Breast epithelium (tissue), 4 donors: ENCODE results near the gene HTR6. TPM values are rescaled to one million over a fixed set of nuclear protein-coding genes. Genes with fewer than 3 reads are reported as not detected.

Experiments used
- DNase-seq, 2 donors: peaks; one replicate each; pipeline ENCODE4 v3.0.0-alpha.2; 2019; ENCODE audit warnings: low spot score in 2 of 2
- H3K27ac ChIP-seq, 2 donors: fragments of 200-600 bp; sonication (generic) in 1 of 2; one replicate each; pipeline ENCODE4 v1.5.1; 2016 to 2019; ENCODE audit warnings: mild to moderate bottlenecking in 1 of 2
- H3K27me3 ChIP-seq, 2 donors: fragments of 200-600 bp; sonication (generic) in 1 of 2; one replicate each; pipeline versions ENCODE4 v1.5.1 to v1.6.0; 2017 to 2019; ENCODE audit warnings: control low read depth in 1 of 2, mild to moderate bottlenecking in 1 of 2
- H3K36me3 ChIP-seq: fragments of 200-600 bp; one replicate; pipeline ENCODE4 v1.5.1; 2019
- H3K4me1 ChIP-seq, 2 donors: fragments of 200-600 bp; sonication (generic); one replicate each; pipeline ENCODE4 v1.5.1; 2016 to 2019; ENCODE audit warnings: control low read depth in 1 of 2
- H3K4me3 ChIP-seq, 3 donors: fragments of 200-600 bp; sonication (generic); 1 replicate in 2 of 3; 2 replicates in 1 of 3; pipeline ENCODE4 v1.5.1; 2016 to 2019; ENCODE audit warnings: mild to moderate bottlenecking in 3 of 3, moderate library complexity in 2 of 3
- H3K9me3 ChIP-seq, 2 donors: fragments of 200-600 bp; sonication (generic) in 1 of 2; one replicate each; pipeline ENCODE4 v1.5.1; 2016 to 2019; ENCODE audit warnings: control low read depth in 1 of 2
- POLR2A ChIP-seq: fragments of 450-650 bp; IDR thresholded peaks from one replicate; pipeline ENCODE4 v1.6.1; 2016; ENCODE audit warnings: antibody characterized with exemption, mild to moderate bottlenecking, moderate library complexity
- POLR2AphosphoS5 ChIP-seq, 3 donors: sonication (generic); formaldehyde crosslinking; IDR thresholded peaks; one replicate each; pipeline ENCODE4 v1.6.1; 2017; ENCODE audit warnings: antibody characterized with exemption in 3 of 3
- intact Hi-C: fragments of 100-400 bp; cut with DNase I; formaldehyde crosslinking; loops from one replicate; pipeline ENCODE4 v1.15.1; 2023; ENCODE audit warnings: low total_unique reads
- total RNA-seq, 3 donors: library from RNA; depleted of rRNA; stranded (reverse); fragments of >200 nt; gene quantifications; one replicate each; pipeline ENCODE4 v1.1.0, GENCODE V29; 2016
- TF ChIP-seq, protein P1 (sequence below), 3 donors: fragments of 450-650 bp; IDR thresholded peaks; one replicate each; pipeline ENCODE4 v1.5.1; 2016 to 2017; ENCODE audit warnings: antibody characterized with exemption in 3 of 3, mild to moderate bottlenecking in 3 of 3, moderate library complexity in 3 of 3

HTR6 gene
- total RNA-seq, 3 donors from 2014 or later: not detected

DNA sequence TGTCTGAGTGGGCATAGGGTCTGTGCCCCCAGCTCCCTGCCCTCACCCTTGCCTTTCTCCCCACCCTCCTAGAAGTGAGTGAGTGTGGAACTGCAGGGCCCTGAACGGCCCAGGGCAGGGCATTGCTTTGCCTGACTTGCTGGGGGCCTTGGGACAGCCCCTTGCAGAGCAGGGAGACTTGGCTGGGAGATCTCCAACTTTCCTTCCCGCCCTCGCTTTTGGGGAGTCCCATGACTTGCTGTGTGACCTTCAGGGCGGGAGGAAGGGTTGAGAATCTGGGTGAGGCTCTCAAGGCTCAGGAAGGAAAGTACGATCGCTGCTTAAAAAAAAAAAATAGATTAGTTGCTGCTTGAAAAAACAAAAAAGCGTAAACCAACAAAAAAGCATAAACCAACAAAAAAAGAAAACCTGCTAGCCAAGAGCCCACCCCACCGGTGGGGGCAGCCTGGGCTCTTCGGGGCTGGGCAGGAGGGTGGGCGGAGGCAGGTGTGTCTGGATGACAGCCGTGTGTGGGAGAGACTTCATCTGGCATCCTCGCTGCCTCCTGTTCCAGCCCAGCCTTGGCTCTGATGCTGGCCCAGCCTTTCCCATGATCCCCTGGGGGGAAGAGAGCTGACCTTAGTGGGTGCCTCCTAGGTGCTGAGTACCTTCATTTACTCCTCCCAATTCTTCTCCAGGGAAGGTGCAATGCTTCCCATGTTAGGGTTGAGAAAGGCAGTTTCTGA, 14.1 kb upstream of the HTR6 start:
- Histone ChIP-seq H3K4me3 (peak overlapping the region in 2 of 3 donors; percentile 18 to 51), H3K4me1 (peaks cover 15 to 16% of the 10 kb centered on the region in 2 donors), H3K9me3 (no peaks in the 10 kb centered on the region), H3K27ac (peak overlapping the region; percentile 76 to 98), H3K27me3 (no peaks in the 10 kb centered on the region), H3K36me3 (no peaks in the 10 kb centered on the region)
- no peak for TF ChIP-seq POLR2A
- TF ChIP-seq POLR2AphosphoS5 (IDR thresholded peaks at IDR 0.05): peak in 1 of 3 donors; percentile 9
- TF ChIP-seq, protein P1, sequence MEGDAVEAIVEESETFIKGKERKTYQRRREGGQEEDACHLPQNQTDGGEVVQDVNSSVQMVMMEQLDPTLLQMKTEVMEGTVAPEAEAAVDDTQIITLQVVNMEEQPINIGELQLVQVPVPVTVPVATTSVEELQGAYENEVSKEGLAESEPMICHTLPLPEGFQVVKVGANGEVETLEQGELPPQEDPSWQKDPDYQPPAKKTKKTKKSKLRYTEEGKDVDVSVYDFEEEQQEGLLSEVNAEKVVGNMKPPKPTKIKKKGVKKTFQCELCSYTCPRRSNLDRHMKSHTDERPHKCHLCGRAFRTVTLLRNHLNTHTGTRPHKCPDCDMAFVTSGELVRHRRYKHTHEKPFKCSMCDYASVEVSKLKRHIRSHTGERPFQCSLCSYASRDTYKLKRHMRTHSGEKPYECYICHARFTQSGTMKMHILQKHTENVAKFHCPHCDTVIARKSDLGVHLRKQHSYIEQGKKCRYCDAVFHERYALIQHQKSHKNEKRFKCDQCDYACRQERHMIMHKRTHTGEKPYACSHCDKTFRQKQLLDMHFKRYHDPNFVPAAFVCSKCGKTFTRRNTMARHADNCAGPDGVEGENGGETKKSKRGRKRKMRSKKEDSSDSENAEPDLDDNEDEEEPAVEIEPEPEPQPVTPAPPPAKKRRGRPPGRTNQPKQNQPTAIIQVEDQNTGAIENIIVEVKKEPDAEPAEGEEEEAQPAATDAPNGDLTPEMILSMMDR (IDR thresholded peaks at IDR 0.05): no peak
- intact Hi-C loops: loop anchor here (5.0 to 10.0 kb wide), 2 partner anchors 253 to 306 kb away; no protein-coding TSS in a partner anchor
- DNase-seq: peak in 1 of 2 donors; percentile 50

DNA sequence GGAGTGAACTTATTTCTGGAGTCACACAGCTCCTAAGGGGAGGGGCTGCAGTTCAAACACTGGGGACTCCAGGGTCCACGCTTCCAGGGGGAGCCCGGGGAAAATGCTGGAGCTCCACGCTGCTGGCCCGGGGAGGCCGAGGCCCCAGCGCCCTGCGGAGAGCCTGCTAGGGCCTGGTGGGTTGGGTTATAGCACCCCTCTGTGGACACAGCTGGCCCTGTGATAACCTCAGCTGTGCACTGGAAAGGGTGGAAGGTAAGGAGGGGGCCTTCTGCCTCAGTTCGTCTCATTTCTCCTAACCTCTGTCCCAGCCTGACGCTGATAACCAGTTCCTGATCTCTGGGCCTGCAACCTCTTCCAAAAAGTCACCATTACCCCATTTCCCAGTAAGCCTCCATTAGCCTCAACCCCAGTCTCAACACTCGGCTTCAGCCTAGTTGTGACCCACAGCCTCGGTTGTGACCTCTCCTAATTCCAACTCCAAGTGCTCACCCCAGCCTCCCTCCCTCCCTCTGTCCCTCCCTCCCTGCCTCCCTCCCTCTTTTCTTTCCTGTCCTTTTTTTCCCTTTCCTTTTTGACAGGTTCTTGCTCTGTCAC, 13.4 kb upstream of the HTR6 start:
- H3K9me3 ChIP-seq: no peaks in the 10 kb centered on the region
- H3K27me3 ChIP-seq: no peaks in the 10 kb centered on the region
- H3K27ac ChIP-seq: peak overlapping the region; percentile 76 to 98
- DNase-seq: no peak
- intact Hi-C loops: loop anchor here (5.0 to 10.0 kb wide), 2 partner anchors 254 to 306 kb away; no protein-coding TSS in a partner anchor
- TF ChIP-seq POLR2A: no peak
- TF ChIP-seq, protein P1 (IDR thresholded peaks at IDR 0.05): peak in 2 of 3 donors; percentile 51 to 54
- peaks cover 13 to 15% of the 10 kb centered on the region in 2 donors for H3K4me1 ChIP-seq
- no peaks in the 10 kb centered on the region for H3K36me3 ChIP-seq
- peak overlapping the region in 2 of 3 donors; percentile 18 to 51 for H3K4me3 ChIP-seq

DNA sequence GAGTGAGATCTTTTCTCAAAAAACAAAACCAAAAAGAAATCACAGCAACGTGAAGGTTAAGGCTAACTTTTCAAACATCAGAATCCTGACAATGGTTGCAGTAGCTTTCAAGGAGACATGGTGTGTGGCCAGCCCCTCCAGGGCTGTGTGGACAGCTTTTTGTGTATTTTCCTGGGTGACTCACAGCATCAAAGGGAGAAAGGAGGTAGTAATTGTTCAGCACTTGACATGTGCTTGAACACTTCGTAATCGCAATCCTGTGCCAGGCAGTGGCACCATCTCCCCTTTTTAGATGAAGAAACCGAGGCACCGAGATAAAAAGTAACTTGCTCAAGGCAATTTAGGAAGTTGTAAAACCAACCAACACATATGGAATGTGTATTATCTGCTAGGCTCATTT, 10.3 kb upstream of the HTR6 start:
- intact Hi-C loops: loop anchor here (5.0 to 10.0 kb wide), 2 partner anchors 257 to 310 kb away; no protein-coding TSS in a partner anchor
- Histone ChIP-seq H3K4me3 (no peak overlapping the region), H3K27me3 (no peaks in the 10 kb centered on the region), H3K4me1 (peaks cover 10 to 15% of the 10 kb centered on the region in 2 donors), H3K27ac (no peak overlapping the region), H3K9me3 (no peaks in the 10 kb centered on the region), H3K36me3 (no peaks in the 10 kb centered on the region)
- DNase-seq: no peak
- TF ChIP-seq, protein P1 (IDR thresholded peaks at IDR 0.05): no peak
- no peak for TF ChIP-seq POLR2AphosphoS5 (IDR thresholded peaks at IDR 0.05)
- TF ChIP-seq POLR2A: no peak

DNA sequence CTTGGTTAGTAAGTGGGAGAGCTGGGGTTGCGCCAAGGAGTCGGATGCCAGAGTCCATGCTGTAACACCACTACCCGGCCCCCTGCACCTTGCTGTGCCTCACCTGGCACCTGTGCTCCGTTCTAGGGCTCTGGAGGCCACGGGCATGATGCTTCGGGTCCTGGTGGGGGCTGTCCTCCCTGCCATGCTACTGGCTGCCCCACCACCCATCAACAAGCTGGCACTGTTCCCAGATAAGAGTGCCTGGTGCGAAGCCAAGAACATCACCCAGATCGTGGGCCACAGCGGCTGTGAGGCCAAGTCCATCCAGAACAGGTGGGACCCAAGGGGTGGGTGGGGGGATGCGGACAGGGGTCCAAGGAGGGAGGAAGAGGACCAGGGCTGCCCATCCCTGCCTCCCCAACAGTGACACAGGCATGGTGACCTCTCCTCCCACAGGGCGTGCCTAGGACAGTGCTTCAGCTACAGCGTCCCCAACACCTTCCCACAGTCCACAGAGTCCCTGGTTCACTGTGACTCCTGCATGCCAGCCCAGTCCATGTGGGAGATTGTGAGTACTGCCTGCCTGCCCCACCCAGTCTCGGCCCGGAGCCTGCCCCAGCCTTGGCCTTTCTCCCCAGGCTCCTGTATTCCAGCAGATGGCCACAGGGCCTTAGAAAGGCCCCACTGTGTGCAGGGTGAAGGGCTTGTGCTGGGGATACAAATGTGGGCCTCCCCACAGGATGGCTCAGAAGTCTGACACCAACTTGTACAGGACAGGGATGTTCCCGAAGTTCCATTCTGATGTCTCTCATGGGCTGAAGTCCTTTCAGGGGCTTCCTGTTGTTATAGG, 9.6 kb upstream of the HTR6 start:
- Histone ChIP-seq H3K9me3 (no peaks in the 10 kb centered on the region), H3K4me1 (peaks cover 10% of the 10 kb centered on the region in 2 donors)
- intact Hi-C loops: loop anchor here (5.0 to 10.0 kb wide), 2 partner anchors 258 to 310 kb away; no protein-coding TSS in a partner anchor

More for the DNA sequence above, 9.6 kb upstream of the HTR6 start:
- H3K36me3 ChIP-seq: no peaks in the 10 kb centered on the region
- TF ChIP-seq POLR2AphosphoS5 (IDR thresholded peaks at IDR 0.05) (no peak), POLR2A (no peak)
- TF ChIP-seq, protein P1 (IDR thresholded peaks at IDR 0.05): no peak
- no peak overlapping the region for H3K4me3 ChIP-seq
- H3K27ac ChIP-seq: peak overlapping the region in 1 of 2 donors; percentile 61
- H3K27me3 ChIP-seq: no peaks in the 10 kb centered on the region
- no peak for DNase-seq
